Measurements from ENCODE around the gene REEP2.

- TF ChIP-seq, protein P1, sequence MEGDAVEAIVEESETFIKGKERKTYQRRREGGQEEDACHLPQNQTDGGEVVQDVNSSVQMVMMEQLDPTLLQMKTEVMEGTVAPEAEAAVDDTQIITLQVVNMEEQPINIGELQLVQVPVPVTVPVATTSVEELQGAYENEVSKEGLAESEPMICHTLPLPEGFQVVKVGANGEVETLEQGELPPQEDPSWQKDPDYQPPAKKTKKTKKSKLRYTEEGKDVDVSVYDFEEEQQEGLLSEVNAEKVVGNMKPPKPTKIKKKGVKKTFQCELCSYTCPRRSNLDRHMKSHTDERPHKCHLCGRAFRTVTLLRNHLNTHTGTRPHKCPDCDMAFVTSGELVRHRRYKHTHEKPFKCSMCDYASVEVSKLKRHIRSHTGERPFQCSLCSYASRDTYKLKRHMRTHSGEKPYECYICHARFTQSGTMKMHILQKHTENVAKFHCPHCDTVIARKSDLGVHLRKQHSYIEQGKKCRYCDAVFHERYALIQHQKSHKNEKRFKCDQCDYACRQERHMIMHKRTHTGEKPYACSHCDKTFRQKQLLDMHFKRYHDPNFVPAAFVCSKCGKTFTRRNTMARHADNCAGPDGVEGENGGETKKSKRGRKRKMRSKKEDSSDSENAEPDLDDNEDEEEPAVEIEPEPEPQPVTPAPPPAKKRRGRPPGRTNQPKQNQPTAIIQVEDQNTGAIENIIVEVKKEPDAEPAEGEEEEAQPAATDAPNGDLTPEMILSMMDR (conservative IDR thresholded peaks at IDR 0.05; ENCODE audit: low read length) = no peak
- no peak for TF ChIP-seq EZH2phosphoT487 (IDR thresholded peaks at IDR 0.05; ENCODE audit: borderline replicate concordance)
Measured at GRCh38 chr5:138471052-138471361, 32.1 kb downstream of the REEP2 start.
